ENCODE results near the gene SNORC.

- no peak for TF ChIP-seq CTCF (conservative IDR thresholded peaks at IDR 0.05; ENCODE audit: low read depth, low read length)
- TF ChIP-seq CHD1 (IDR thresholded peaks at IDR 0.05; ENCODE audit: low read depth, low read length), result no peak
- peak; percentile 45; the same call in 1 of the 2 replicates for TF ChIP-seq BHLHE40 (IDR thresholded peaks at IDR 0.05; ENCODE audit: low read depth, low read length)
- TF ChIP-seq MAZ (IDR thresholded peaks at IDR 0.05; ENCODE audit: borderline replicate concordance, low read depth, low read length), result no peak
- no peak for TF ChIP-seq RAD21 (IDR thresholded peaks at IDR 0.05; ENCODE audit: low read length)
- TF ChIP-seq CEBPB (IDR thresholded peaks at IDR 0.05; ENCODE audit: low read depth, low read length), result no peak
- no peak for TF ChIP-seq POLR2A (IDR thresholded peaks at IDR 0.05; ENCODE audit: low read depth, low read length)
- no peak for TF ChIP-seq MXI1 (IDR thresholded peaks at IDR 0.05; ENCODE audit: borderline replicate concordance, low read depth, low read length)
- peak; percentile 58 for TF ChIP-seq USF2 (IDR thresholded peaks at IDR 0.05; ENCODE audit: low read depth, low read length)
Observed at GRCh38 chr2:232890896-232891601, 21.0 kb downstream of the SNORC start.
